ENCODE measurements around the gene HAAO.
"Not testable (repeated sequence)": the region's sequence is repeated elsewhere in the genome, so short reads cannot be mapped to it uniquely, and the experiment has no call there.

The HAAO gene

GRCh38 chr2:42743659-42743990, 48.8 kb downstream of the HAAO start:
- DNase-seq = no peak

DNA sequence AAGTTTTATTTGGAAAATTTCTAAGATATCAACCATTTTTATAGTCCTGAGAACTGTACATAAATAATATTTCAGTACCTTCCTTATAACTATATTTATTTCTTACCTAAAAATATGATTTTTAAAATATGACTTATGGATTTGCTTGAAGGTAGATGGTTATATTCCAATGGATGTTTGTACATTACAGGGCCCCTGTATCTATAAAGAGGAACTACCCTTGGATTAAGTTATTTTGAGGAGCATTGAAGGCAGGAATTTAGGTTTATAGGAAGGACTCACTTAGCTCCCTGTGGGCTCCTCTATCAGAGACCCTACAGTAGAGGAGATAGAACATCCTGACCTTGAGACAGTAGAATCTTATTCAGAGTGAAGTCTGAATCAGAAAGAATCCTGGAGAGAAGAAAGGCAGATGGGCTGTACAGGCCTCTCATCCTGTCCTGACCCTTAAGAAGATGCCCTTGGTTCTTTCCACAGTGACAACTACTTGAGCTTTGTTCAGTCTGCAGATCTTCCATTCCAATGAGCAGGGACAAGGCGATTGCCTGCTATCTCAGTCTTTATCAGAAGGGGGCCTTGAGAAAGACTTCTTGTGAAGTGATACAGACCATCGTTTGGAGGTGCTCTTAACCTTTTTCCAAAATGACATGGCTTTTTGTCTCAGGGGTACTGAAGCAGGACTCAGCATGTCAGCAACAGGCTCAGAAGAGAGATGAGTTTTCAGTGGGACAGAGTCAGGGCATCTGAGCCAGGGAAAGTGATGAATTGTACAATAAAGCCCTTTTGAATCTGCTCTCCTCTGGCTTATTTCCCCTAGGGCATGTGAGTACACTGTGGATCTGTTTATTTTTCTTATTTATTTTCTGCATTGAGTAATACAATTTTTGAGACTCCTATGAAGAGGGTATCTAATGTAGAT, 49.4 kb downstream of the HAAO start:
- DNase-seq = no peak

DNA sequence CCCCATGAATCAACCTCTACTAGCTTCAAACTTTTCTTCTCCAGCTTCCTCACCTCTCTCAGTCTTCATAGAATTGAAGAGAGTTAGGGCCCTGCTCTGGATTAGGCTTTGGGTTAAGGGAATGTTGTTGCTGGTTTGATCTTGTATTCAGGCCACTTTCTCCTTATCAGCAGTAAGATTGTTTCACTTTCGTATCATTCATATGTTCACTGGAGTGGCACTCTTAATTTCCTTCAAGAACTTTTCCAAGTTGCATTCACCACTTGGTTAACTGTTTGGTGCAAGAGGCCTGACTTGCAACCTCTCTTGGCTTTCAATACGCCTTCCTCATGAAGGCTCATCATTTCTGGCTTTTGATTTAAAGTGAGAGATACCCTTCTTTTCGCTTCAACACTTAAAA, 51.2 kb downstream of the HAAO start:
- DNase-seq = no peak

DNA sequence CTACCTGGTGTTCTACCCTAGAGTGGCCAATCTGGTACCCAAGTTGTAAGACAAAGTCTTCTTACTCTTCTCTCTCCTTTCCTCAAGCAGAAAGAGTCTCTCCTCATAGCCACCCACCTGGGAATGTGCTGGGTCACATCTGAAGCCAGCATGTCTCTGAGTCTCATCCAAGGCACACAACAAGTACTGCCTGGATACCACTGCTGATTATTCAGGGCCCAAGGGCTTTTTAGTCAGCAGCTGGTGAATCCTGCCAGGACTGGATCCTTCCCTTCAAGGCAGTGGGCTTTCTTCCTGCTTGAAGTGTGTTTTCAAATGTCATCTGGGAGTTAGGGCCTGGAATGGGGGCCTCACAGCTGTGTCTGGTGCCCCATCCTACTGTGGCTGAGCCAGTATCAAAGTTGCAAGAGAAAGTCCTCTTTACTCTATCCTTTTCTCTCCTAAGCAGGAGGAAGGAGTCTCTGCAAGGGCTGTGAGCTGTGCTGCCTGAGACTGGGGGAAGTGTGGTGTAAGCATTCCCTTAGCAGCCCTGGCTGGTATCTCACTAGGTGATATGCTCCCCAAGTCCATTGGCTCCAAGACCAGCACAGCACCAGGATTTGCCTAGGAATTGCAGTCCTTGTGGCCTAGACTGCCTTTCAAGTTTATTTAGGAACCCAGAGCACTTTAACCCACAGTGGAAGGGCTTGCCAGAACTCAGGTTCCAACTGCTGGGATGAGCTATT, 55.6 kb downstream of the HAAO start:
- DNase-seq = no peak

DNA sequence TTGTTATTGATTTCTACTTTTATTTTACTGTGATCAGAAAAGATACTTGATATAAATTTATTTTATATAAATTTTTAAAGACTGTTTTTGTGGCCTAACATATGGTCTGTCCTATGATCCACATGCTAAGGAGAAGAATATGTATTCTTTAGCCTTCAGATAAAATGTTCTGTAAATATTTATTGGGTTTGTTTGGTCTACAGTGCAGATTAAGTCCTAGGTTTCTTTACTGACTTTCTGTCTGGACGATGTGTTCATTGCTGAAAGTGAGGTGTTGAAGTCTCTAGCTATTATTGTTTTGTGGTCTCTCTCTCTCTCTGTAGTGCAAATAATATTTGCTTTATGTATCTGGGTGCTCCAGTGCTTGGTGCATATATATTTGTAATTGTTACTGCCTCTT, 58.5 kb downstream of the HAAO start:
- no peak for DNase-seq

DNA sequence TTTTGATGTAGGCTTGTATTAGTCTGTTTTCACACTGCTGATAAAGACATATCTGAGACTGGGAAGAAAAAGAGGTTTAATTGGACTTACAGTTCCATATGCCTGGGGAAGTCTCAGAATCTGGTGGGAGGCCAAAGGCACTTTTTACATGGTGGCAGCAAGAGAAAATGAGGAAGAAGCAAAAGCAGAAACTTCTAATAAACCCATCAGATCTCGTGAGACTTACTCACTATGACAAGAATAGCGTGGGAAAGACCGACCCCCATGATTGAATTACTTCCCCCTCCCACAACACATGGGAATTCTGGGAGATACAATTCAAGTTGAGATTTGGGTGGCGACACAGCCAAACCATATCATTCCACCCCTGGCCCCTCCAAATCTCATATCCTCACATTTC, 61.1 kb downstream of the HAAO start:
- not testable (repeated sequence) for DNase-seq

- DNase-seq = no peak
Measured at GRCh38 chr2:42726680-42727079, 65.7 kb downstream of the HAAO start.

- DNase-seq = no peak
Measured at GRCh38 chr2:42725657-42726056, 66.7 kb downstream of the HAAO start.

GRCh38 chr2:42724886-42725285, 67.5 kb downstream of the HAAO start:
- no peak for DNase-seq

- DNase-seq = no peak
Measured at GRCh38 chr2:42723465-42723864, 68.9 kb downstream of the HAAO start.

DNA sequence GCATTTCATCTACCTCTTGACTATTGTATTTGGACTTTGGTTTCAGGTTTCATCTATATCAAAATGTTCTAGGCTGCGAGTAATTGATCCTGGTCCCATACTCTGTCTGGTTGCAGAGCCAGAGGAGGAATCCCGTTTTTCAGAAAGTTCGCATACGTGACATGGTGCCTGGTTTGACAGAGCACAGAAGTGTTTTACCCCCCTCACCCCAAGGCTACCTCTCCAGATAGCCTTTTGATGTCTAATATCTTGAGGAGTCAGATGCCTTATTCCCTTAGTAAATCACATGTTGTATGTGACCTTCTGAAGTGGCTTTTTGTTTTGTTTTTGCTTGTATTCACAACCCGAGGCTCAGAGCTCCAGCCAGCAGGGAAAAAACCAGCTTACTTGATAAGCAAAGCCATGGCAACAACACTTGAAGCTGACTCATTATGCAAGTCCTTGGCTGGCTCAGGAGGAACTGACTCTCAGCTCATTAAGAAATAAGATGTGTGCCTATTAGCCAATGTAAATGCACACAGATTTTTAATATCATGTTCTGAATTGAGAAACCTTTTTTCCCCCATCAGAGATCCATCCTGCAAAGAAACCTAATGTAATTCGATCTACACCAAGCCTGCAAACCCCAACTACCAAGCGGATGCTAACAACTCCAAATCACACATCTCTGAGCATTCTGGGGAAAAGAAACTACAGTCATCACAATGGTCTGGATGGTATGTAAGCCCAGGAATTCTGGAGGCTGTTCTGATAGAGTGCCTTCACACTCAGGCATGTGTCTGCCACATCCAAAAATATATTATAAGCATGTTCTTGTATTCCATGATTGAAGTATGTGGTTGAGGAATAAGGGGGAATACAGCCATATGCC, 69.8 kb downstream of the HAAO start:
- no peak for DNase-seq

GRCh38 chr2:42721898-42722297, 70.5 kb downstream of the HAAO start:
- no peak for DNase-seq

All from NCI-H2081 treated with DMSO at 0.1 percent for 48 hours (cell line).